ENCODE measurements around the gene EIF1. TPM values are rescaled to one million over a fixed set of nuclear protein-coding genes. Genes with fewer than 3 reads are reported as not detected.

Gene EIF1
- total RNA-seq, 1 experiment from 2014 or later: 481 TPM

DNA sequence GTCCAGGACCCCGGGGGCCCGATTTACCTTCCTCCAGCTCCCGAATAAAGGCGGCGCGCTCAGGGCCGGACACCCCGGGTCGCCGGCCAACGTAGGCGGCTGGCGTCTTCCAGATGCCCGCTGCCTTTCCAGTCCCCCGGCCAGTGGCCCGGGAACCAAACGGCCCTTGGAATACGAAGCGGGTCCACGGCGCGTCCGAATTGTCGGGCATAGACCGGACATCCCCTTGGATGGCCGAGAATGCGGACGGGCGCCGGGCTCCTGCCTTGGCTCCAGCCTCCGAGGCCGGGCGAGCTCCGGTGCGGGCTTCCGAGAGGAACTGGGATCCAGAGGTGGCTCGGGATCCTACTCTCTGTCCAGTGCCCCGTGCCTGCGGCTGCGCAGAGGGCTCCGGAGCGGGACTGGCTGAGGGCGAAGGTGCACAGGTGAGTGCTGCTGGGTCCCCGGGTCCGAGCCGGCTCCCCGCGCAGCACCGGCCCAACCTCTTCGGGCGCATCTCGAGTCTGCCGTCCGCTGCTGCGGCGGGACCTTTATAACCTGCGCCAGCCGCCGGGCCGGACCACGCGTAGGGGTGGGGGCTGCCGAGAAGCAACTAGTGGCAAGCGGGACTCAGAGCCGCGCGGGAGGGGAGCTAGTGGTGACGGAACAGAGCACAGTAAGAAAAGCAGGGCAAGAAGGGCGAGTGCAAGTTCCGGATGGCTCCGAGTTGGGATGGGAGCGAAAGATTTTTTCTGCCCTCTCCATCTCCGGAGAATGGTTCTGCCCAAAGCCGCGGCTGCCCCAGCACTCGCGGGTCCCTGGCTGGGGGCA, 45.7 kb downstream of the EIF1 start, which contains the start of gene HAP1 (continued):
- TF ChIP-seq, protein P1, sequence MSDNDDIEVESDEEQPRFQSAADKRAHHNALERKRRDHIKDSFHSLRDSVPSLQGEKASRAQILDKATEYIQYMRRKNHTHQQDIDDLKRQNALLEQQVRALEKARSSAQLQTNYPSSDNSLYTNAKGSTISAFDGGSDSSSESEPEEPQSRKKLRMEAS (CRISPR knock-in tag; IDR thresholded peaks at IDR 0.05): peak; percentile 31; the same call in 1 of the 2 replicates
- TF ChIP-seq, protein P2, sequence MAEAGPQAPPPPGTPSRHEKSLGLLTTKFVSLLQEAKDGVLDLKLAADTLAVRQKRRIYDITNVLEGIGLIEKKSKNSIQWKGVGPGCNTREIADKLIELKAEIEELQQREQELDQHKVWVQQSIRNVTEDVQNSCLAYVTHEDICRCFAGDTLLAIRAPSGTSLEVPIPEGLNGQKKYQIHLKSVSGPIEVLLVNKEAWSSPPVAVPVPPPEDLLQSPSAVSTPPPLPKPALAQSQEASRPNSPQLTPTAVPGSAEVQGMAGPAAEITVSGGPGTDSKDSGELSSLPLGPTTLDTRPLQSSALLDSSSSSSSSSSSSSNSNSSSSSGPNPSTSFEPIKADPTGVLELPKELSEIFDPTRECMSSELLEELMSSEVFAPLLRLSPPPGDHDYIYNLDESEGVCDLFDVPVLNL (CRISPR knock-in tag; IDR thresholded peaks at IDR 0.05; ENCODE audit: borderline replicate concordance, low read depth): 0 out of 2 replicates have a peak, but pooled peaks have one; percentile 20
- TF ChIP-seq, protein P3, sequence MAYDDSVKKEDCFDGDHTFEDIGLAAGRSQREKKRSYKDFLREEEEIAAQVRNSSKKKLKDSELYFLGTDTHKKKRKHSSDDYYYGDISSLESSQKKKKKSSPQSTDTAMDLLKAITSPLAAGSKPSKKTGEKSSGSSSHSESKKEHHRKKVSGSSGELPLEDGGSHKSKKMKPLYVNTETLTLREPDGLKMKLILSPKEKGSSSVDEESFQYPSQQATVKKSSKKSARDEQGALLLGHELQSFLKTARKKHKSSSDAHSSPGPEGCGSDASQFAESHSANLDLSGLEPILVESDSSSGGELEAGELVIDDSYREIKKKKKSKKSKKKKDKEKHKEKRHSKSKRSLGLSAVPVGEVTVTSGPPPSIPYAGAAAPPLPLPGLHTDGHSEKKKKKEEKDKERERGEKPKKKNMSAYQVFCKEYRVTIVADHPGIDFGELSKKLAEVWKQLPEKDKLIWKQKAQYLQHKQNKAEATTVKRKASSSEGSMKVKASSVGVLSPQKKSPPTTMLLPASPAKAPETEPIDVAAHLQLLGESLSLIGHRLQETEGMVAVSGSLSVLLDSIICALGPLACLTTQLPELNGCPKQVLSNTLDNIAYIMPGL (CRISPR knock-in tag; IDR thresholded peaks at IDR 0.05): peak; percentile 64; the same call in 1 of the 2 replicates
- TF ChIP-seq, protein P4, sequence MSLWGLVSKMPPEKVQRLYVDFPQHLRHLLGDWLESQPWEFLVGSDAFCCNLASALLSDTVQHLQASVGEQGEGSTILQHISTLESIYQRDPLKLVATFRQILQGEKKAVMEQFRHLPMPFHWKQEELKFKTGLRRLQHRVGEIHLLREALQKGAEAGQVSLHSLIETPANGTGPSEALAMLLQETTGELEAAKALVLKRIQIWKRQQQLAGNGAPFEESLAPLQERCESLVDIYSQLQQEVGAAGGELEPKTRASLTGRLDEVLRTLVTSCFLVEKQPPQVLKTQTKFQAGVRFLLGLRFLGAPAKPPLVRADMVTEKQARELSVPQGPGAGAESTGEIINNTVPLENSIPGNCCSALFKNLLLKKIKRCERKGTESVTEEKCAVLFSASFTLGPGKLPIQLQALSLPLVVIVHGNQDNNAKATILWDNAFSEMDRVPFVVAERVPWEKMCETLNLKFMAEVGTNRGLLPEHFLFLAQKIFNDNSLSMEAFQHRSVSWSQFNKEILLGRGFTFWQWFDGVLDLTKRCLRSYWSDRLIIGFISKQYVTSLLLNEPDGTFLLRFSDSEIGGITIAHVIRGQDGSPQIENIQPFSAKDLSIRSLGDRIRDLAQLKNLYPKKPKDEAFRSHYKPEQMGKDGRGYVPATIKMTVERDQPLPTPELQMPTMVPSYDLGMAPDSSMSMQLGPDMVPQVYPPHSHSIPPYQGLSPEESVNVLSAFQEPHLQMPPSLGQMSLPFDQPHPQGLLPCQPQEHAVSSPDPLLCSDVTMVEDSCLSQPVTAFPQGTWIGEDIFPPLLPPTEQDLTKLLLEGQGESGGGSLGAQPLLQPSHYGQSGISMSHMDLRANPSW (CRISPR knock-in tag; conservative IDR thresholded peaks at IDR 0.05; ENCODE audit: low read depth): 0 out of 2 replicates have a peak, but pooled peaks have one; percentile 11
- peak; percentile 67; the same call in 1 of the 2 replicates for TF ChIP-seq ETV6 (CRISPR knock-in tag; IDR thresholded peaks at IDR 0.05)
- TF ChIP-seq, protein P5, sequence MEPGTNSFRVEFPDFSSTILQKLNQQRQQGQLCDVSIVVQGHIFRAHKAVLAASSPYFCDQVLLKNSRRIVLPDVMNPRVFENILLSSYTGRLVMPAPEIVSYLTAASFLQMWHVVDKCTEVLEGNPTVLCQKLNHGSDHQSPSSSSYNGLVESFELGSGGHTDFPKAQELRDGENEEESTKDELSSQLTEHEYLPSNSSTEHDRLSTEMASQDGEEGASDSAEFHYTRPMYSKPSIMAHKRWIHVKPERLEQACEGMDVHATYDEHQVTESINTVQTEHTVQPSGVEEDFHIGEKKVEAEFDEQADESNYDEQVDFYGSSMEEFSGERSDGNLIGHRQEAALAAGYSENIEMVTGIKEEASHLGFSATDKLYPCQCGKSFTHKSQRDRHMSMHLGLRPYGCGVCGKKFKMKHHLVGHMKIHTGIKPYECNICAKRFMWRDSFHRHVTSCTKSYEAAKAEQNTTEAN (CRISPR knock-in tag; IDR thresholded peaks at IDR 0.05): peak; percentile 69; the same call in 1 of the 2 replicates
- TF ChIP-seq, protein P6, sequence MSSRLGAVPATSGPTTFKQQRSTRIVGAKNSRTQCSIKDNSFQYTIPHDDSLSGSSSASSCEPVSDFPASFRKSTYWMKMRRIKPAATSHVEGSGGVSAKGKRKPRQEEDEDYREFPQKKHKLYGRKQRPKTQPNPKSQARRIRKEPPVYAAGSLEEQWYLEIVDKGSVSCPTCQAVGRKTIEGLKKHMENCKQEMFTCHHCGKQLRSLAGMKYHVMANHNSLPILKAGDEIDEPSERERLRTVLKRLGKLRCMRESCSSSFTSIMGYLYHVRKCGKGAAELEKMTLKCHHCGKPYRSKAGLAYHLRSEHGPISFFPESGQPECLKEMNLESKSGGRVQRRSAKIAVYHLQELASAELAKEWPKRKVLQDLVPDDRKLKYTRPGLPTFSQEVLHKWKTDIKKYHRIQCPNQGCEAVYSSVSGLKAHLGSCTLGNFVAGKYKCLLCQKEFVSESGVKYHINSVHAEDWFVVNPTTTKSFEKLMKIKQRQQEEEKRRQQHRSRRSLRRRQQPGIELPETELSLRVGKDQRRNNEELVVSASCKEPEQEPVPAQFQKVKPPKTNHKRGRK (CRISPR knock-in tag; IDR thresholded peaks at IDR 0.05; ENCODE audit: borderline replicate concordance): no peak
- TF ChIP-seq TEAD4 (CRISPR knock-in tag; IDR thresholded peaks at IDR 0.05): no peak
- TF ChIP-seq CBFB (CRISPR knock-in tag; IDR thresholded peaks at IDR 0.05; ENCODE audit: low read depth): peak; percentile 84; the same call in 1 of the 2 replicates
- no peak for TF ChIP-seq TCF7 (CRISPR knock-in tag; IDR thresholded peaks at IDR 0.05; ENCODE audit: low read depth)
- TF ChIP-seq, protein P7, sequence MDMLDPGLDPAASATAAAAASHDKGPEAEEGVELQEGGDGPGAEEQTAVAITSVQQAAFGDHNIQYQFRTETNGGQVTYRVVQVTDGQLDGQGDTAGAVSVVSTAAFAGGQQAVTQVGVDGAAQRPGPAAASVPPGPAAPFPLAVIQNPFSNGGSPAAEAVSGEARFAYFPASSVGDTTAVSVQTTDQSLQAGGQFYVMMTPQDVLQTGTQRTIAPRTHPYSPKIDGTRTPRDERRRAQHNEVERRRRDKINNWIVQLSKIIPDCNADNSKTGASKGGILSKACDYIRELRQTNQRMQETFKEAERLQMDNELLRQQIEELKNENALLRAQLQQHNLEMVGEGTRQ (CRISPR knock-in tag; IDR thresholded peaks at IDR 0.05): 0 out of 2 replicates have a peak, but pooled peaks have one; percentile 23
- TF ChIP-seq, protein P8, sequence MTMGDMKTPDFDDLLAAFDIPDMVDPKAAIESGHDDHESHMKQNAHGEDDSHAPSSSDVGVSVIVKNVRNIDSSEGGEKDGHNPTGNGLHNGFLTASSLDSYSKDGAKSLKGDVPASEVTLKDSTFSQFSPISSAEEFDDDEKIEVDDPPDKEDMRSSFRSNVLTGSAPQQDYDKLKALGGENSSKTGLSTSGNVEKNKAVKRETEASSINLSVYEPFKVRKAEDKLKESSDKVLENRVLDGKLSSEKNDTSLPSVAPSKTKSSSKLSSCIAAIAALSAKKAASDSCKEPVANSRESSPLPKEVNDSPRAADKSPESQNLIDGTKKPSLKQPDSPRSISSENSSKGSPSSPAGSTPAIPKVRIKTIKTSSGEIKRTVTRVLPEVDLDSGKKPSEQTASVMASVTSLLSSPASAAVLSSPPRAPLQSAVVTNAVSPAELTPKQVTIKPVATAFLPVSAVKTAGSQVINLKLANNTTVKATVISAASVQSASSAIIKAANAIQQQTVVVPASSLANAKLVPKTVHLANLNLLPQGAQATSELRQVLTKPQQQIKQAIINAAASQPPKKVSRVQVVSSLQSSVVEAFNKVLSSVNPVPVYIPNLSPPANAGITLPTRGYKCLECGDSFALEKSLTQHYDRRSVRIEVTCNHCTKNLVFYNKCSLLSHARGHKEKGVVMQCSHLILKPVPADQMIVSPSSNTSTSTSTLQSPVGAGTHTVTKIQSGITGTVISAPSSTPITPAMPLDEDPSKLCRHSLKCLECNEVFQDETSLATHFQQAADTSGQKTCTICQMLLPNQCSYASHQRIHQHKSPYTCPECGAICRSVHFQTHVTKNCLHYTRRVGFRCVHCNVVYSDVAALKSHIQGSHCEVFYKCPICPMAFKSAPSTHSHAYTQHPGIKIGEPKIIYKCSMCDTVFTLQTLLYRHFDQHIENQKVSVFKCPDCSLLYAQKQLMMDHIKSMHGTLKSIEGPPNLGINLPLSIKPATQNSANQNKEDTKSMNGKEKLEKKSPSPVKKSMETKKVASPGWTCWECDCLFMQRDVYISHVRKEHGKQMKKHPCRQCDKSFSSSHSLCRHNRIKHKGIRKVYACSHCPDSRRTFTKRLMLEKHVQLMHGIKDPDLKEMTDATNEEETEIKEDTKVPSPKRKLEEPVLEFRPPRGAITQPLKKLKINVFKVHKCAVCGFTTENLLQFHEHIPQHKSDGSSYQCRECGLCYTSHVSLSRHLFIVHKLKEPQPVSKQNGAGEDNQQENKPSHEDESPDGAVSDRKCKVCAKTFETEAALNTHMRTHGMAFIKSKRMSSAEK (CRISPR knock-in tag; IDR thresholded peaks at IDR 0.05; ENCODE audit: borderline replicate concordance): no peak
- peak; percentile 67 for TF ChIP-seq SP1 (CRISPR knock-in tag; conservative IDR thresholded peaks at IDR 0.05)
- TF ChIP-seq RELA (CRISPR knock-in tag; IDR thresholded peaks at IDR 0.05; ENCODE audit: borderline replicate concordance): no peak
- no peak for TF ChIP-seq MXD4 (CRISPR knock-in tag; IDR thresholded peaks at IDR 0.05; ENCODE audit: borderline replicate concordance)
- TF ChIP-seq RORB (CRISPR knock-in tag; IDR thresholded peaks at IDR 0.05): no peak
- TF ChIP-seq NFE2L1 (CRISPR knock-in tag; IDR thresholded peaks at IDR 0.05): no peak; the same call in 1 of the 2 replicates
- 0 out of 2 replicates have a peak, but pooled peaks have one; percentile 36 for TF ChIP-seq PRRX2 (CRISPR knock-in tag; IDR thresholded peaks at IDR 0.05)
- TF ChIP-seq, protein P9, sequence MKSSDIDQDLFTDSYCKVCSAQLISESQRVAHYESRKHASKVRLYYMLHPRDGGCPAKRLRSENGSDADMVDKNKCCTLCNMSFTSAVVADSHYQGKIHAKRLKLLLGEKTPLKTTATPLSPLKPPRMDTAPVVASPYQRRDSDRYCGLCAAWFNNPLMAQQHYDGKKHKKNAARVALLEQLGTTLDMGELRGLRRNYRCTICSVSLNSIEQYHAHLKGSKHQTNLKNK (CRISPR knock-in tag; IDR thresholded peaks at IDR 0.05): peak; percentile 65; the same call in 1 of the 2 replicates

Measured in WTC11 (cell line).